ENCODE data around the gene AGFG2.
"Not testable (repeated sequence)": the region's sequence is repeated elsewhere in the genome, so short reads cannot be mapped to it uniquely, and the experiment has no call there.

The AGFG2 gene

GRCh38 chr7:100538654-100539435 is at the start of gene AGFG2:
Gene AGFG2 (plus strand): TSS chr7:100539203. CDS start chr7:100539347, 144 bp downstream.
- peak; percentile 99 to 100 for DNase-seq

- DNase-seq: peak; percentile 88 to 98
Observed at GRCh38 chr7:100489824-100490223, 49.2 kb upstream of the AGFG2 start.

- DNase-seq: no peak
Observed at GRCh38 chr7:100490483-100491191, 48.4 kb upstream of the AGFG2 start.

- DNase-seq: no peak
Observed at GRCh38 chr7:100491192-100491578, 47.8 kb upstream of the AGFG2 start.

- no peak for DNase-seq
Observed at GRCh38 chr7:100492738-100493475, 46.1 kb upstream of the AGFG2 start.

GRCh38 chr7:100493476-100494264 is 45.3 kb upstream of the AGFG2 start:
- DNase-seq: peak; percentile 30 to 59

GRCh38 chr7:100496509-100496908 is 42.5 kb upstream of the AGFG2 start:
- no peak for DNase-seq

GRCh38 chr7:100500743-100501142 is 38.3 kb upstream of the AGFG2 start:
- DNase-seq: not testable (repeated sequence)

GRCh38 chr7:100504031-100504430 is 35.0 kb upstream of the AGFG2 start:
- not testable (repeated sequence) for DNase-seq

GRCh38 chr7:100504887-100505611 is 34.0 kb upstream of the AGFG2 start:
- no peak for DNase-seq

- no peak for DNase-seq
Observed at GRCh38 chr7:100506356-100506923, 32.6 kb upstream of the AGFG2 start.

GRCh38 chr7:100509231-100509630 is 29.8 kb upstream of the AGFG2 start:
- peak in 1 of 2 donors; percentile 8 for DNase-seq

- no peak for DNase-seq
Observed at GRCh38 chr7:100510437-100511239, 28.4 kb upstream of the AGFG2 start.

- DNase-seq: no peak
Observed at GRCh38 chr7:100513212-100513810, 25.7 kb upstream of the AGFG2 start.

- DNase-seq: no peak
Observed at GRCh38 chr7:100515072-100515532, 23.9 kb upstream of the AGFG2 start.

GRCh38 chr7:100516135-100516812 is 22.7 kb upstream of the AGFG2 start:
- DNase-seq: no peak

- DNase-seq: no peak
Observed at GRCh38 chr7:100517305-100517704, 21.7 kb upstream of the AGFG2 start.

- no peak for DNase-seq
Observed at GRCh38 chr7:100519580-100519979, 19.4 kb upstream of the AGFG2 start.

- no peak for DNase-seq
Observed at GRCh38 chr7:100520138-100520537, 18.9 kb upstream of the AGFG2 start.
